Testis (tissue), 2 donors: Measurements from ENCODE around the gene GMEB2.

Experiments used
- CTCF ChIP-seq, 3 experiments: fragments of 450-650 bp in 2 of 3; fragments of 200-600 bp in 1 of 3; sonication (generic) in 1 of 3; IDR thresholded peaks; one replicate each; pipeline ENCODE4 v1.5.1; 2016 to 2019; ENCODE audit warnings: antibody characterized with exemption in 3 of 3, mild to moderate bottlenecking in 2 of 3, moderate library complexity in 1 of 3
- POLR2A ChIP-seq: fragments of 450-650 bp; IDR thresholded peaks from one replicate; pipeline ENCODE4 v1.6.1; 2017; ENCODE audit warnings: antibody characterized with exemption, mild to moderate bottlenecking, moderate library complexity

GRCh38 chr20:63541371-63541770 lies 85.5 kb downstream of the GMEB2 start:
- TF ChIP-seq CTCF (IDR thresholded peaks at IDR 0.05): no peak
- no peak for TF ChIP-seq POLR2A
